Astrocyte (in vitro differentiated cells and primary cell): ENCODE data around the gene ZCRB1.

Experiments used
- EZH2 ChIP-seq: IDR thresholded peaks from 2 replicates; pipeline ENCODE4 v1.6.1; 2012; ENCODE audit warnings: mild to moderate bottlenecking, low read length, inconsistent platforms; ENCODE audit not compliant: insufficient read depth
- TF ChIP-seq, protein P1 (sequence below): IDR thresholded peaks from 2 replicates; pipeline ENCODE4 v1.5.1; 2011; ENCODE audit warnings: low read depth, mild to moderate bottlenecking, inconsistent platforms, low read length, moderate library complexity; ENCODE audit not compliant: insufficient read depth

DNA sequence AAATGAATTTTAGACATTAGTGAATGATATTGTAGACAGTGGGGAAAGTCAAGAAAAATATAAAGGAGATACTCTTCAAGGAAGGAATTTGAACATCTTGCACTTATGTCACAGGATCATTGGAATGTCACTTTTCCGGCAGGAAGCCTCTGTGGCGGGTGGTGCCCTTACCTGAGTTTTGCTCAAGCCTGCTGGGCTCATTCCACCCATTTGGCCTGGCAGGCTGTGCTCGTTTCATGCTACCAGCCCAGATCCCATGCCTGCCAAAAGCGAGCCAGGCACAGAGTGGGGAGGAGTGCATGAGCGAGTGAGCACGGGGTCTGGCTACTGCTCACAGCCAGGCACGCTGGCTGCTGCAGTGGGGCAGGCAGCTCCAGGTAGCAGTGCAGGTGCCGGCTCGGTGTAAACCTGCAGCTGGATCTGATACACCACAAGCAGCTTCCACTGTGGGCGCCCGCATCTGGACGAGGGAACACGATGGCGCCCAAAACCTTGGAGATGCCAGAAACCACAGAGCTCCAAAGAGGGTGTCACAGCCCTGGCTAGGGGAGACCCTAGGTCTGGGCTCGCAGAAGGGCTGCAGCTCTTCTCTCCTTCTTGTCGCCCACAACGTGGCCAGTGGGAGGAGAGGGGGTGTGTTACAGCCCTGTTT is 59.2 kb downstream of the ZCRB1 start:
- TF ChIP-seq, protein P1, sequence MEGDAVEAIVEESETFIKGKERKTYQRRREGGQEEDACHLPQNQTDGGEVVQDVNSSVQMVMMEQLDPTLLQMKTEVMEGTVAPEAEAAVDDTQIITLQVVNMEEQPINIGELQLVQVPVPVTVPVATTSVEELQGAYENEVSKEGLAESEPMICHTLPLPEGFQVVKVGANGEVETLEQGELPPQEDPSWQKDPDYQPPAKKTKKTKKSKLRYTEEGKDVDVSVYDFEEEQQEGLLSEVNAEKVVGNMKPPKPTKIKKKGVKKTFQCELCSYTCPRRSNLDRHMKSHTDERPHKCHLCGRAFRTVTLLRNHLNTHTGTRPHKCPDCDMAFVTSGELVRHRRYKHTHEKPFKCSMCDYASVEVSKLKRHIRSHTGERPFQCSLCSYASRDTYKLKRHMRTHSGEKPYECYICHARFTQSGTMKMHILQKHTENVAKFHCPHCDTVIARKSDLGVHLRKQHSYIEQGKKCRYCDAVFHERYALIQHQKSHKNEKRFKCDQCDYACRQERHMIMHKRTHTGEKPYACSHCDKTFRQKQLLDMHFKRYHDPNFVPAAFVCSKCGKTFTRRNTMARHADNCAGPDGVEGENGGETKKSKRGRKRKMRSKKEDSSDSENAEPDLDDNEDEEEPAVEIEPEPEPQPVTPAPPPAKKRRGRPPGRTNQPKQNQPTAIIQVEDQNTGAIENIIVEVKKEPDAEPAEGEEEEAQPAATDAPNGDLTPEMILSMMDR, result no peak
- TF ChIP-seq EZH2, result no peak
